Left ventricle myocardium inferior (tissue), 1 donor: ENCODE data around the gene SLC24A3. TPM values are rescaled to one million over a fixed set of nuclear protein-coding genes. Genes with fewer than 3 reads are reported as not detected.

Source experiments
- DNase-seq: peaks from one replicate; pipeline ENCODE4 v3.0.0-alpha.2; 2020
- H3K27ac ChIP-seq: fragments of 200-600 bp; replicated peaks from 2 replicates; pipeline ENCODE4 v1.8.0; 2021
- H3K27me3 ChIP-seq: fragments of 200-600 bp; 2 replicates; pipeline ENCODE4 v1.8.0; 2021; ENCODE audit warnings: low read depth
- H3K36me3 ChIP-seq: fragments of 200-600 bp; 2 replicates; pipeline ENCODE4 v1.8.0; 2021
- H3K4me1 ChIP-seq: fragments of 200-600 bp; 2 replicates; pipeline ENCODE4 v1.8.0; 2021
- H3K4me3 ChIP-seq: fragments of 200-600 bp; 2 replicates; pipeline ENCODE4 v1.8.0; 2021; ENCODE audit warnings: mild to moderate bottlenecking, moderate library complexity
- H3K9me3 ChIP-seq: fragments of 200-600 bp; replicated peaks from 2 replicates; pipeline ENCODE4 v1.8.0; 2021
- intact Hi-C: fragments of 100-400 bp; cut with micrococcal nuclease; formaldehyde crosslinking; loops from one replicate; pipeline ENCODE4 v1.11.0; 2022
- total RNA-seq: library from RNA; stranded (reverse); fragmentation: NEBNext Ultra II Directional; extraction: Animal tissue kit (Norgen Biotek cat#: 25700); gene quantifications from one replicate; pipeline ENCODE4 v1.2.1, GENCODE V29; 2021
- TF ChIP-seq, protein P1 (sequence below): fragments of 200-600 bp; IDR thresholded peaks from 2 replicates; pipeline ENCODE4 v1.8.0; 2021; ENCODE audit warnings: antibody characterized with exemption, mild to moderate bottlenecking, borderline replicate concordance
- donor health status: DM: no; HTN: yes; CAD: no; lungs with severe emphysema.

The SLC24A3 gene
- total RNA-seq, 1 donor from 2014 or later = 1.3 TPM

DNA sequence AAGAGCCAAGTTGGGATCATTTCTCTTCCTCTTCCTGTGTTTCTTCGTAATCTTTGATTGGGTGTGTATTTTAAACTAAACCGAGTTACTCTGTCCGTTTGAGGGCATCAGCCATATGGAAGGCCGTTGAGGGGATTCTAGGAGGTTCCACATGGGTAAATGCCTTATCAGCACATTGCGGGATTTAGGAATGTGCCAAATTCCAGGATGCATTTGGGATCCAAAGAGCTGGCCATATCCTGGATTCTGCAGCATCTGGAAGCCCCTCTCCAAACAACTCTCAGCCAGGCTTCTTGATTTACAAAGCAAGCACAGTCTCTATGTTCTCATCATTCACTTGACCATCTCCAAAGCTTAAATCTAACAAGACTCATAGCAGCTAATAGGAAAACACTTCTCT is 478.0 kb downstream of the SLC24A3 start:
- Histone ChIP-seq H3K36me3 (no peaks in the 10 kb centered on the region), H3K4me3 (no peak overlapping the region), H3K9me3 (no peaks in the 10 kb centered on the region), H3K4me1 (peaks cover 46% of the 10 kb centered on the region), H3K27ac (peak overlapping the region; percentile 50), H3K27me3 (no peaks in the 10 kb centered on the region)
- no peak for DNase-seq
- intact Hi-C loops = loop anchor here (5.0 kb wide), 1 partner anchor 302 kb away; no protein-coding TSS in a partner anchor
- TF ChIP-seq, protein P1, sequence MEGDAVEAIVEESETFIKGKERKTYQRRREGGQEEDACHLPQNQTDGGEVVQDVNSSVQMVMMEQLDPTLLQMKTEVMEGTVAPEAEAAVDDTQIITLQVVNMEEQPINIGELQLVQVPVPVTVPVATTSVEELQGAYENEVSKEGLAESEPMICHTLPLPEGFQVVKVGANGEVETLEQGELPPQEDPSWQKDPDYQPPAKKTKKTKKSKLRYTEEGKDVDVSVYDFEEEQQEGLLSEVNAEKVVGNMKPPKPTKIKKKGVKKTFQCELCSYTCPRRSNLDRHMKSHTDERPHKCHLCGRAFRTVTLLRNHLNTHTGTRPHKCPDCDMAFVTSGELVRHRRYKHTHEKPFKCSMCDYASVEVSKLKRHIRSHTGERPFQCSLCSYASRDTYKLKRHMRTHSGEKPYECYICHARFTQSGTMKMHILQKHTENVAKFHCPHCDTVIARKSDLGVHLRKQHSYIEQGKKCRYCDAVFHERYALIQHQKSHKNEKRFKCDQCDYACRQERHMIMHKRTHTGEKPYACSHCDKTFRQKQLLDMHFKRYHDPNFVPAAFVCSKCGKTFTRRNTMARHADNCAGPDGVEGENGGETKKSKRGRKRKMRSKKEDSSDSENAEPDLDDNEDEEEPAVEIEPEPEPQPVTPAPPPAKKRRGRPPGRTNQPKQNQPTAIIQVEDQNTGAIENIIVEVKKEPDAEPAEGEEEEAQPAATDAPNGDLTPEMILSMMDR = no peak

DNA sequence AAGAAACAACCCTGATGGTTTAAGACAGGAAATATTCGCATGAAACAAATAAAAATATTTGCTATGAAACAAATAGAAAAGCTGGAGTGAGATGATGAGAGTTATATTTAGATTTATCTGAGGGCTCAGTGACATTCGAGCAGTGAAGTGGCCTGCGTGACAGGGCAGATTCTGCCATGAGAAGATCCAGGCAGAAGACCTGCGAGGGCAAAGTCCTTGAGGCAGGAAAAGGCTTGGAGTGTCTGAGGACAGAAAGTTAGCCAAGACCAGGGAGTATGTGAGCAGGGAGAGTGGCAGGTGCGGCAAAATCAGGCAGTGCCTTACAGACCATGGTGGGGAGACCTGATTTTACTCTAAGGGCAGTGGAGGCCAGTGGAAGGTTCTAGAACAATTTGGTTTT is 478.7 kb downstream of the SLC24A3 start:
- no peaks in the 10 kb centered on the region for H3K27me3 ChIP-seq
- peak overlapping the region; percentile 50 for H3K27ac ChIP-seq
- peak; percentile 31 for DNase-seq
- intact Hi-C loops = loop anchor here (5.0 kb wide), 1 partner anchor 301 kb away; no protein-coding TSS in a partner anchor
- H3K4me1 ChIP-seq = peaks cover 48% of the 10 kb centered on the region
- no peaks in the 10 kb centered on the region for H3K9me3 ChIP-seq
- TF ChIP-seq, protein P1 = no peak
- H3K36me3 ChIP-seq = no peaks in the 10 kb centered on the region
- H3K4me3 ChIP-seq = no peak overlapping the region

DNA sequence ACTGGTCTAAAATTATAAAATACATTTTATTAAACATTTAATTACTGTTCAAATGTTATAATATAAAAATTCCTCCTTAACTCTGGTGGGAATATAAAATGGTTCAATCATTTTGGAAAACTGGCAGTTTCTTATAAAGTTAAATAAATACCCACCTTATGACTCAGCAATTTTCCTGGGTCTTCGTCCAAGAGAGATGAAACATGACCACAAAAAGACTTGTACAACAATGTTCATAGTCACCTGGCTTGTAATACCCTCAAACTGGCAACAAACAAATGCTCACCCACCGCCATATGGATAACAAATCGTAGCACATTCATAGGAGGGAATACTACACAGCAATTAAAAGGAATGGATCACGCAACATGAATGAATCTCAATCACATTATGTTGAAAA is 479.7 kb downstream of the SLC24A3 start:
- no peak overlapping the region for H3K4me3 ChIP-seq
- intact Hi-C loops = loop anchor here (5.0 kb wide), 1 partner anchor 300 kb away; no protein-coding TSS in a partner anchor
- no peaks in the 10 kb centered on the region for H3K27me3 ChIP-seq
- no peak for DNase-seq
- H3K4me1 ChIP-seq = peaks cover 48% of the 10 kb centered on the region
- H3K36me3 ChIP-seq = no peaks in the 10 kb centered on the region
- H3K27ac ChIP-seq = no peak overlapping the region
- TF ChIP-seq, protein P1 = no peak
- no peaks in the 10 kb centered on the region for H3K9me3 ChIP-seq

DNA sequence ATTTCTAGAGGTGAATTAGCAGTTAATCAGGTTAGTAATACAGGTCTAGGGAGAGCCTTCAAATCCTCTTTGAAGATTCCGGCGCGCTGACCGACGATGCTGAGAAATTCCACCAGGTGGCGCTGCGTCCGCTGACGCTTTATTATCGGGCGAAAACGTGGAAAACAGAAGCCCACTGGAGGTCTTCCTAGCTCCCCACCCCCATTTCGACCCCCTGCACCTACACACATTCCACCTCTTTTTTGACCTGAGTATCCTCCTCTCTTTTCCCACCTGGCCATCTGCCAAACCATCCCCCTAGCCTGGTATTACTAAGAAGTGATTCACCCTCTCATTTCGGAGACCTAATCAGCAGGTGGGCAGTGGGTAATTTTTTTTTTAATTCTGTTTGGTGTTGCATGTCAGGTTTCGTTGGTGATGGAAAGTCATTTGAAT is 480.3 kb downstream of the SLC24A3 start:
- intact Hi-C loops = loop anchor here (5.0 kb wide), 1 partner anchor 300 kb away; no protein-coding TSS in a partner anchor
- no peak overlapping the region for H3K27ac ChIP-seq
- no peak overlapping the region for H3K4me3 ChIP-seq
- peak; percentile 63 for DNase-seq
- TF ChIP-seq, protein P1 = peak; percentile 94
- H3K27me3 ChIP-seq = no peaks in the 10 kb centered on the region
- H3K9me3 ChIP-seq = no peaks in the 10 kb centered on the region
- H3K36me3 ChIP-seq = no peaks in the 10 kb centered on the region
- peaks cover 48% of the 10 kb centered on the region for H3K4me1 ChIP-seq

DNA sequence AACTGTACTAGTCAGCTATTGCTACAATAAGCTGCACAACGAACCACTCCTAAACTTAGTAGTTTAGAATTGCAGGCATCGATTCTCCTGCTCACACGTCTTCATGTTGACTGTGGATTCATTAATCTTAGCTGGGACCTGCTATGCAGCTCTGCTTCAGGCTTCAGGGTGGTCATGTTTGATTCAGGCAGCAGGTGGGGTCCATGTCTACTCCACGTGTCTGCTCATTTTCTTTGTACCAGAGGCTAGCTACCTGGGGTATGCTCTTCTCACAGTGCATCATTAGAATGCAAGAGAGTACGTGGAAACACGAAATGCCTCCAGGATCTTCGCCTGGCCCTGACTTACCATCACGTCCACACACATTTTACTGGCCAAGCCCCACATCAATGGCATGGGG is 481.1 kb downstream of the SLC24A3 start:
- no peaks in the 10 kb centered on the region for H3K9me3 ChIP-seq
- H3K4me3 ChIP-seq = no peak overlapping the region
- intact Hi-C loops = loop anchor here (5.0 kb wide), 1 partner anchor 299 kb away; no protein-coding TSS in a partner anchor
- H3K4me1 ChIP-seq = peaks cover 42% of the 10 kb centered on the region
- H3K27me3 ChIP-seq = no peaks in the 10 kb centered on the region
- TF ChIP-seq, protein P1 = no peak
- no peak overlapping the region for H3K27ac ChIP-seq
- no peak for DNase-seq
- no peaks in the 10 kb centered on the region for H3K36me3 ChIP-seq
